ENCODE data around the gene NOTCH1. TPM values are rescaled to one million over a fixed set of nuclear protein-coding genes. Genes with fewer than 3 reads are reported as not detected.

NOTCH1 gene
- total RNA-seq, 1 donor from 2014 or later, result 34.1 TPM

DNA sequence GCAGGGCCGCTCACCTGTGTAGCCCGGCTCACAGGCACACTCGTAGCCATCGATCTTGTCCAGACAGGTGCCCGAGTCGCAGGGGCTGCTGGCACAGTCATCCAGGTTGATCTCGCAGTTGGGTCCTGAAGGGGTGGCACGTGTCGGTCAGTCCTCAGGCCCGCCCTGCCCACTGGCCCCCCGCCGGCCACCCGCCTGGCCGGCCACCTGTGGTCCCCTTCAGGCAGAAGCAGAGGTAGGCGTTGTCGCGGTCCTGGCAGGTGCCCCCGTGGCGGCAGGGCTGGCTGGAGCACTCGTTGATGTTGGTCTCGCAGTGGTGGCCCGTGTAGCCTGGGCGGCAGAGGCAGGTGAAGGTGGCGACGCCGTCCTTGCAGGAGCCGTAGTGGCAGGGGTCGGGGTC is 30.6 kb downstream of the NOTCH1 start:
- H3K27ac ChIP-seq (ENCODE audit: low read depth, low read length), result no peak overlapping the region
- no peak for DNase-seq (ENCODE audit: low read depth)
- Mint-ChIP-seq H3K4me3 (ENCODE audit: unreplicated experiment) (no peak overlapping the region), H3K4me1 (ENCODE audit: low read depth, unreplicated experiment) (peaks cover 3% of the 10 kb centered on the region), H3K9me3 (ENCODE audit: unreplicated experiment) (no peaks in the 10 kb centered on the region), H3K27me3 (ENCODE audit: low read depth, unreplicated experiment) (no peaks in the 10 kb centered on the region), H3K36me3 (ENCODE audit: low read depth, unreplicated experiment) (peaks cover 2% of the 10 kb centered on the region), H3K27ac (ENCODE audit: unreplicated experiment) (no peak overlapping the region)
- H3K9ac ChIP-seq (ENCODE audit: low read length), result no peak overlapping the region
- H3K9me3 ChIP-seq (ENCODE audit: insufficient read depth, low read depth, low read length), result no peaks in the 10 kb centered on the region
- H3K79me2 ChIP-seq (ENCODE audit: insufficient read depth, low read length), result no peaks in the 10 kb centered on the region
- H3K27me3 ChIP-seq (ENCODE audit: insufficient read depth, low read length), result no peaks in the 10 kb centered on the region
- no peak overlapping the region for H3K4me3 ChIP-seq (ENCODE audit: insufficient read depth, low read depth, low read length)
- no peaks in the 10 kb centered on the region for H3K4me1 ChIP-seq (ENCODE audit: insufficient read depth, low read length)
- no peaks in the 10 kb centered on the region for H3K36me3 ChIP-seq (ENCODE audit: insufficient read depth, low read length)
- no peak for FAIRE-seq
- H2AFZ ChIP-seq (ENCODE audit: low read depth, low read length), result no peak overlapping the region
- peaks cover 8% of the 10 kb centered on the region for H4K20me1 ChIP-seq (ENCODE audit: insufficient read depth, low read length)
- no peak overlapping the region for H3K4me2 ChIP-seq (ENCODE audit: low read length)
- TF ChIP-seq EZH2 (IDR thresholded peaks at IDR 0.05; ENCODE audit: insufficient read depth, low read length) (no peak), CTCF (IDR thresholded peaks at IDR 0.05; ENCODE audit: insufficient read depth, low read depth, low read length) (no peak)

DNA sequence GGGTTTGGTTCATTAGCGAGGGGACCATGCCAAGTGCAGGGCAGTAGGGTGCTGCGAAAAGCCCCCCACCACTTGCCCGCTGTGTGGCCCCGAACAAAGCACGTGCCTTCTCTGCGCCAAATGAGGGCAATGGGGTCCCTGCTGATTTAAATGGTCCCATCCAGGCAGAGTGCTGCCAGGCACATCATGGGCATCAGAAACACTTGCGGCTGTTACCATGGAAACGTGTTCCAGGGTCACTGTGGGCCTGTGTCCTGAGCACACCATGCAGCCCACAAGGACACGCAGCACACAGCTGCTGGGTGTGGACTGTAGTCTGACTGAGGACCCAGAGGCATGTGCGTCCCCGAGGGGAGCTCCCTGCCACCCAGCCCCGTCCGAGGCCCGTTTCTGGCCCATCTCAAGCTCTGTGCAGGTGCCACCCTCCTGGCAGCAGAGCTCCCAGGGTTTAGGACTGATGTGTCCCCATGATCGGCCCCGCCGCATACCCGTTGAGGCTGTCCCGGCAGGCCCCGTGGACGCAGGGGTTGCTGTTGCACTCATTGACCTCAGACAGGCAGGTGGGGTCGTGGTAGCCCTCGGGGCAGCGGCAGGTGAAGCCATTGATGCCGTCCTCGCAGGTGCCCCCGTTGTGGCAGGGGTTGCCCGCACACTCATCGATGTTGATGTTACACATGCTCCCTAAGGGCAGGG is 31.7 kb downstream of the NOTCH1 start:
- H3K4me2 ChIP-seq (ENCODE audit: low read length), result no peak overlapping the region
- no peak overlapping the region for H2AFZ ChIP-seq (ENCODE audit: low read depth, low read length)
- Mint-ChIP-seq H3K27me3 (ENCODE audit: low read depth, unreplicated experiment) (no peaks in the 10 kb centered on the region), H3K9me3 (ENCODE audit: unreplicated experiment) (no peaks in the 10 kb centered on the region), H3K36me3 (ENCODE audit: low read depth, unreplicated experiment) (peaks cover 2% of the 10 kb centered on the region), H3K4me3 (ENCODE audit: unreplicated experiment) (no peak overlapping the region), H3K4me1 (ENCODE audit: low read depth, unreplicated experiment) (no peaks in the 10 kb centered on the region), H3K27ac (ENCODE audit: unreplicated experiment) (no peak overlapping the region)
- FAIRE-seq, result no peak
- no peaks in the 10 kb centered on the region for H3K9me3 ChIP-seq (ENCODE audit: insufficient read depth, low read depth, low read length)
- no peak overlapping the region for H3K27ac ChIP-seq (ENCODE audit: low read depth, low read length)
- H3K9ac ChIP-seq (ENCODE audit: low read length), result no peak overlapping the region
- TF ChIP-seq CTCF (IDR thresholded peaks at IDR 0.05; ENCODE audit: insufficient read depth, low read depth, low read length) (no peak), EZH2 (IDR thresholded peaks at IDR 0.05; ENCODE audit: insufficient read depth, low read length) (no peak)
- H3K4me1 ChIP-seq (ENCODE audit: insufficient read depth, low read length), result no peaks in the 10 kb centered on the region
- DNase-seq (ENCODE audit: low read depth), result no peak
- H3K27me3 ChIP-seq (ENCODE audit: insufficient read depth, low read length), result no peaks in the 10 kb centered on the region
- H3K79me2 ChIP-seq (ENCODE audit: insufficient read depth, low read length), result no peaks in the 10 kb centered on the region
- no peaks in the 10 kb centered on the region for H3K36me3 ChIP-seq (ENCODE audit: insufficient read depth, low read length)
- peaks cover 8% of the 10 kb centered on the region for H4K20me1 ChIP-seq (ENCODE audit: insufficient read depth, low read length)
- H3K4me3 ChIP-seq (ENCODE audit: insufficient read depth, low read depth, low read length), result no peak overlapping the region

- no peak overlapping the region for H3K4me2 ChIP-seq (ENCODE audit: low read length)
- FAIRE-seq, result no peak
- H3K27me3 ChIP-seq (ENCODE audit: insufficient read depth, low read length), result no peaks in the 10 kb centered on the region
- no peak overlapping the region for H3K9ac ChIP-seq (ENCODE audit: low read length)
- Mint-ChIP-seq H3K36me3 (ENCODE audit: low read depth, unreplicated experiment) (peaks cover 2% of the 10 kb centered on the region), H3K9me3 (ENCODE audit: unreplicated experiment) (no peaks in the 10 kb centered on the region), H3K4me3 (ENCODE audit: unreplicated experiment) (no peak overlapping the region), H3K27ac (ENCODE audit: unreplicated experiment) (no peak overlapping the region), H3K27me3 (ENCODE audit: low read depth, unreplicated experiment) (no peaks in the 10 kb centered on the region), H3K4me1 (ENCODE audit: low read depth, unreplicated experiment) (no peaks in the 10 kb centered on the region)
- no peaks in the 10 kb centered on the region for H3K9me3 ChIP-seq (ENCODE audit: insufficient read depth, low read depth, low read length)
- DNase-seq (ENCODE audit: low read depth), result no peak
- peaks cover 8% of the 10 kb centered on the region for H4K20me1 ChIP-seq (ENCODE audit: insufficient read depth, low read length)
- H3K27ac ChIP-seq (ENCODE audit: low read depth, low read length), result no peak overlapping the region
- no peaks in the 10 kb centered on the region for H3K79me2 ChIP-seq (ENCODE audit: insufficient read depth, low read length)
- no peaks in the 10 kb centered on the region for H3K36me3 ChIP-seq (ENCODE audit: insufficient read depth, low read length)
- H2AFZ ChIP-seq (ENCODE audit: low read depth, low read length), result no peak overlapping the region
- no peak for TF ChIP-seq EZH2 (IDR thresholded peaks at IDR 0.05; ENCODE audit: insufficient read depth, low read length)
- no peak for TF ChIP-seq CTCF (IDR thresholded peaks at IDR 0.05; ENCODE audit: insufficient read depth, low read depth, low read length)
- H3K4me1 ChIP-seq (ENCODE audit: insufficient read depth, low read length), result no peaks in the 10 kb centered on the region
- H3K4me3 ChIP-seq (ENCODE audit: insufficient read depth, low read depth, low read length), result no peak overlapping the region
Observed at GRCh38 chr9:136513191-136513590, 32.7 kb downstream of the NOTCH1 start.
